Mucosa of rectum (tissue), 2 donors: ENCODE results near the gene HACD4.
"Not testable (repeated sequence)": the region's sequence is repeated elsewhere in the genome, so short reads cannot be mapped to it uniquely, and the experiment has no call there.

ENCODE experiments used
- H3K27ac ChIP-seq, 2 donors: one replicate each; pipeline ENCODE4 v1.7.0; 2013; ENCODE audit warnings: inconsistent platforms in 2 of 2, low read depth in 2 of 2, low read length in 2 of 2
- H3K27me3 ChIP-seq, 2 donors: one replicate each; pipeline ENCODE4 v1.7.0; 2013; ENCODE audit warnings: low read length in 2 of 2; ENCODE audit not compliant: control insufficient read depth in 2 of 2, insufficient read depth in 2 of 2
- H3K36me3 ChIP-seq, 2 donors: one replicate each; pipeline ENCODE4 v1.7.0; 2013; ENCODE audit warnings: low read length in 2 of 2; ENCODE audit not compliant: control insufficient read depth in 2 of 2, insufficient read depth in 2 of 2
- H3K4me1 ChIP-seq, 2 donors: one replicate each; pipeline ENCODE4 v1.7.0; 2013; ENCODE audit warnings: low read length in 2 of 2, mild to moderate bottlenecking in 1 of 2; ENCODE audit not compliant: control insufficient read depth in 2 of 2, insufficient read depth in 2 of 2
- H3K4me3 ChIP-seq, 2 donors: one replicate each; pipeline ENCODE4 v1.7.0; 2013; ENCODE audit warnings: low read length in 2 of 2
- H3K9ac ChIP-seq, 2 donors: one replicate each; pipeline ENCODE4 v1.7.0; 2013; ENCODE audit warnings: low read length in 2 of 2, low read depth in 1 of 2, mild to moderate bottlenecking in 1 of 2
- H3K9me3 ChIP-seq, 2 donors: one replicate each; pipeline ENCODE4 v1.7.0; 2013; ENCODE audit warnings: low read length in 2 of 2; ENCODE audit not compliant: control insufficient read depth in 2 of 2
- donor health status: healthy.
- donor health status: Normal muscosa, but diverticular disease.

HACD4 gene

DNA sequence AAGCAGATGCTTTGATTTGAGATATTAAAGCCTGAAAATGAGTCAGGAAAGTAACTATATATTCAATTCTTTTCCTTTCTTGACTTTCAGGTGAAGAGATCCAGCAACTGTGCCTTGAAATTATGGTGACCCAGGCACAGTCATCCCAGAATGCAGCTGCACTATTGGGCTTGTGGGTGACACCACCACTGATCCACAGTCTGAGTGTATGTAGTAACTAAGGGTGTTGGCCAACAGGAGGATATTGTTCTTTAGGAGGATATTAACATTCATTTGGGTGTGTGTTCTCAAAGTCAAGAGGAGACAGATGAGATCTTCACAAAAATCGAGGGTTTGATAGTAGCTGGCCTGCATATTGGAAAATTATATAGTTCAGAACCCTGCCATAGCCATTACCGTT, 53.2 kb downstream of the HACD4 start:
- Histone ChIP-seq H3K36me3 (peaks cover 4 to 12% of the 10 kb centered on the region in 2 donors), H3K4me1 (no peaks in the 10 kb centered on the region), H3K9ac (no peak overlapping the region), H3K9me3 (no peaks in the 10 kb centered on the region), H3K27me3 (no peaks in the 10 kb centered on the region), H3K4me3 (no peak overlapping the region), H3K27ac (no peak overlapping the region)

DNA sequence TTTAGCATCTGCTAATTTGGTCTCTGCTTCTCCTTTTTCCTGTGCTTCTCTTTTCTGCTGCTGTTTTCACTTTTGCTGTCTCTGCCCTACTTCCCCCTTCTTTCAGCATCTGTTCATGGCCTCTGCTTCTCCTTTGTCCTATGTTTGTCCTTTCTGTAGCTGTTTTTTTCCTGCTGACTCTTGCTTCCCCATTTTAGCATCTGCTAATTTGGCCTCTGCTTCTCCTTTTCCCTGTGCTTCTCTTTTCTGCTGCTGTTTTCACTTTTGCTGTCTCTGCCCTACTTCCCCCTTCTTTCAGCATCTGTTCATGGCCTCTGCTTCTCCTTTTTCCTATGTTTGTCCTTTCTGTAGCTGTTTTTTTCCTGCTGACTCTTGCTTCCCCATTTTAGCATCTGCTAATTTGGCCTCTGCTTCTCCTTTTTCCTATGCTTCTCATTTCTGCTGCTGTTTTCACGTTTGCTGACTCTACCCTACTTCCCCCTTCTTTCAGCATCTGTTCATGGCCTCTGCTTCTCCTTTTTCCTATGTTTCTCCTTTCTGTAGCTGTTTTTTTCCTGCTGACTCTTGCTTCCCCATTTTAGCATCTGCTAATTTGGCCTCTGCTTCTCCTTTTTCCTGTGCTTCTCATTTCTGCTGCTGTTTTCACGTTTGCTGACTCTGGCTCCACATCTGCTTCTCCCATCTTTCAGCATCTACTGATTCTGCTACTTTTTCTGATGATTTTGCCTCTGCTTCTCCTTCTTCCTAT, 57.1 kb downstream of the HACD4 start:
- not testable (repeated sequence) for H3K4me3 ChIP-seq, H3K36me3 ChIP-seq, H3K27ac ChIP-seq, H3K9ac ChIP-seq, H3K9me3 ChIP-seq, H3K4me1 ChIP-seq, H3K27me3 ChIP-seq

DNA sequence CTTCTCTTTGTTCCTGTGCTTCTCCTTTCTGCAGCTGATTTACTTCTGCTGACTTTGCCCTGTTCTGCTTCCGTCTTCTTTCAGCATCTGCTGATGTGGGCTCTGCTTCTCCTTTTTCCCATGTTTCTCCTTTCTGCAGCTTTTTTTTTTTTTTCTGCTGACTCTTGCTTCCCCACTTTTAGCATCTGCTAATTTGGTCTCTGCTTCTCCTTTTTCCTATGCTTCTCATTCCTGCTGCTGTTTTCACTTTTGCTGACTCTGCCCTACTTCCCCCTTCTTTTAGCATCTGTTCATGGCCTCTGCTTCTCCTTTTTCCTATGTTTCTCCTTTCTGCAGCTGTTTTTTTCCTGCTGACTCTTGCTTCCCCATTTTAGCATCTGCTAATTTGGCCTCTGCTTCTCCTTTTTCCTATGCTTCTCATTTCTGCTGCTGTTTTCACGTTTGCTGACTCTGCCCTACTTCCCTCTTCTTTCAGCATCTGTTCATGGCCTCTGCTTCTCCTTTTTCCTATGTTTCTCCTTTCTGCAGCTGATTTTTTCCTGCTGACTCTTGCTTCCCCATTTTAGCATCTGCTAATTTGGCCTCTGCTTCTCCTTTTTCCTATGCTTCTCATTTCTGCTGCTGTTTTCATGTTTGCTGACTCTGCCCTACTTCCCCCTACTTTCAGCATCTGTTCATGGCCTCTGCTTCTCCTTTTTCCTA, 58.0 kb downstream of the HACD4 start:
- H3K9ac ChIP-seq, H3K27me3 ChIP-seq, H3K27ac ChIP-seq, H3K36me3 ChIP-seq, H3K4me3 ChIP-seq, H3K4me1 ChIP-seq, H3K9me3 ChIP-seq: not testable (repeated sequence)

DNA sequence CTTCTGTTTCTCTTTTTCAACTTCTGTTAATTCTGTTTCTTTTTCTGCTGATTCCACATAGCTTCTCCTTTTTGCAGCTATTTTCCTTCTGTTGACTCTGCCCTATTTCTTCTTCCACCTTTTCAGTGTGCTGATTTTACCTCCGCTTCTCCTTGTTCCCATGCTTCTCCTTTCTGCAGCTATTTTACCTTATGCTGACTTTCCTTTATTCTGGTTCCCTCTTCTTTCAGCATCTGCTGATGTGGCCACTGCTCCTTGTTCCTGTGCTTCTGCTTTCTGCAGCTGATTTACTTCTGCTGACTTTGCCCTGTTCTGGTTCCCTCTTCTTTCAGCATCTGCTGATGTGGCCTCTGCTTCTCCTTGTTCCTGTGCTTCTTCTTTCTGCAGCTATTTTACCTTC, 58.8 kb downstream of the HACD4 start:
- Histone ChIP-seq H3K4me1 (no peaks in the 10 kb centered on the region), H3K9ac (no peak overlapping the region), H3K27ac (no peak overlapping the region), H3K27me3 (no peaks in the 10 kb centered on the region), H3K36me3 (peaks cover 4 to 9% of the 10 kb centered on the region in 2 donors), H3K4me3 (no peak overlapping the region), H3K9me3 (no peaks in the 10 kb centered on the region)

DNA sequence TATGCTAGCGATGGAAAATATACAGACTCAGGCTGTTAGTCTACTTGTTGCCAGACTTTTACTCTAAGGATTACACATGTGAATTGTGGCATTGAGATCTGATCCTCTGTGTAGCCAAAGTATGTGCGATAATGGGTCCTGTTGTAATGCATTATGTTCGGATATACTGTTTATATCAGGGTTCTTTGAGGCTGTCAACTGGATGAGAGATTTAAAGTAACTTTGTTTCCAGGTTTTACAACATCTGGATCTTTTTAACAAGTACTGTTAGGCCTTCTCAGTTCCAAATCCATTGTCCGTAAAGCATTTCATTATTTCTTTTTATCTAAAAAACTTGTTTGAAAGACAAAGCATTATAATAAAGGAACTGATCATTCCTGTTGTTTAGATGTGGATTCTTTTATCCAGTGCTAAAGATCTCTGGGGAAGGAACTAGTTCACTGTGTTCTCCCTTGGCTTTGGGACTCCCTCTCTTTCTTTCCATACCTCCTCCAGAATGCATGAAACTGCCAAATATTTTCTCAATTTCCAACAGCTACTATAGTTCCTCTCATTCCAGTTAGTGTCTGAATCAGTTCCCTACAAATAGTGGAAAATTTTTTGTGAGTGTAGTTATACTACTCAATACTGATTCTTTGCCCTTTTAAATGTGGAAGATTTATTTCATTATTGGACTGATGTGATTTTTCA, 68.8 kb downstream of the HACD4 start:
- Histone ChIP-seq H3K27ac (no peak overlapping the region), H3K4me1 (no peaks in the 10 kb centered on the region), H3K36me3 (no peaks in the 10 kb centered on the region), H3K27me3 (no peaks in the 10 kb centered on the region), H3K9ac (no peak overlapping the region), H3K4me3 (no peak overlapping the region), H3K9me3 (no peaks in the 10 kb centered on the region)

GRCh38 chr9:20950707-20951106, 80.7 kb downstream of the HACD4 start:
- Histone ChIP-seq H3K27ac (no peak overlapping the region), H3K36me3 (peaks cover 13 to 17% of the 10 kb centered on the region in 2 donors), H3K9ac (no peak overlapping the region), H3K9me3 (no peaks in the 10 kb centered on the region), H3K27me3 (no peaks in the 10 kb centered on the region), H3K4me3 (no peak overlapping the region), H3K4me1 (no peaks in the 10 kb centered on the region)
